ENCODE measurements around the gene B4GALT6.

B4GALT6 gene

GRCh38 chr18:31710826-31711225, 26.4 kb upstream of the B4GALT6 start:
- no peak overlapping the region for H2AFZ ChIP-seq (ENCODE audit: low read length)
- no peaks in the 10 kb centered on the region for H3F3A ChIP-seq (ENCODE audit: low read depth)
- no peaks in the 10 kb centered on the region for H4K20me1 ChIP-seq (ENCODE audit: insufficient read depth, low read length, poor library complexity, severe bottlenecking)
- H3K9me3 ChIP-seq (ENCODE audit: insufficient read depth, low read depth, low read length) = no peaks in the 10 kb centered on the region
- H3K36me3 ChIP-seq (ENCODE audit: insufficient read depth, low read length) = no peaks in the 10 kb centered on the region
- H3K4me1 ChIP-seq (ENCODE audit: insufficient read depth, low read length, poor library complexity, severe bottlenecking) = no peaks in the 10 kb centered on the region
- no peak overlapping the region for H3K4me3 ChIP-seq (ENCODE audit: low read length, poor library complexity, severe bottlenecking)
- H3K9me2 ChIP-seq (replicated peaks; ENCODE audit: low read depth, low read length) = no peaks in the 10 kb centered on the region
- no peaks in the 10 kb centered on the region for H3K79me2 ChIP-seq (ENCODE audit: insufficient read depth, low read length)
- TF ChIP-seq EZH2phosphoT487 (IDR thresholded peaks at IDR 0.05; ENCODE audit: borderline replicate concordance) (no peak), CTCF (conservative IDR thresholded peaks at IDR 0.05; ENCODE audit: low read length) (peak; percentile 47)
- no peaks in the 10 kb centered on the region for H3K27me3 ChIP-seq (ENCODE audit: insufficient read depth, low read length, poor library complexity, severe bottlenecking)
- H3K9ac ChIP-seq (ENCODE audit: low read depth, low read length, poor library complexity, severe bottlenecking) = no peak overlapping the region
- H3K4me2 ChIP-seq (ENCODE audit: low read depth, low read length, poor library complexity, severe bottlenecking) = no peak overlapping the region

- H3K9me3 ChIP-seq (ENCODE audit: insufficient read depth, low read depth, low read length) = no peaks in the 10 kb centered on the region
- no peaks in the 10 kb centered on the region for H3K9me2 ChIP-seq (replicated peaks; ENCODE audit: low read depth, low read length)
- TF ChIP-seq CTCF (conservative IDR thresholded peaks at IDR 0.05; ENCODE audit: low read length) = no peak
- no peak for TF ChIP-seq EZH2phosphoT487 (IDR thresholded peaks at IDR 0.05; ENCODE audit: borderline replicate concordance)
- H3F3A ChIP-seq (ENCODE audit: low read depth) = no peaks in the 10 kb centered on the region
- no peak overlapping the region for H3K4me3 ChIP-seq (ENCODE audit: low read length, poor library complexity, severe bottlenecking)
- H3K4me1 ChIP-seq (ENCODE audit: insufficient read depth, low read length, poor library complexity, severe bottlenecking) = no peaks in the 10 kb centered on the region
- no peaks in the 10 kb centered on the region for H4K20me1 ChIP-seq (ENCODE audit: insufficient read depth, low read length, poor library complexity, severe bottlenecking)
- no peaks in the 10 kb centered on the region for H3K79me2 ChIP-seq (ENCODE audit: insufficient read depth, low read length)
- H3K4me2 ChIP-seq (ENCODE audit: low read depth, low read length, poor library complexity, severe bottlenecking) = no peak overlapping the region
- no peaks in the 10 kb centered on the region for H3K36me3 ChIP-seq (ENCODE audit: insufficient read depth, low read length)
- H3K9ac ChIP-seq (ENCODE audit: low read depth, low read length, poor library complexity, severe bottlenecking) = no peak overlapping the region
- H3K27me3 ChIP-seq (ENCODE audit: insufficient read depth, low read length, poor library complexity, severe bottlenecking) = no peaks in the 10 kb centered on the region
- H2AFZ ChIP-seq (ENCODE audit: low read length) = no peak overlapping the region
Measured at GRCh38 chr18:31707815-31708214, 23.4 kb upstream of the B4GALT6 start.

- H4K20me1 ChIP-seq (ENCODE audit: insufficient read depth, low read length, poor library complexity, severe bottlenecking) = no peaks in the 10 kb centered on the region
- H2AFZ ChIP-seq (ENCODE audit: low read length) = peak overlapping the region; percentile 11; the same call in 1 of the 2 replicates
- H3K9me2 ChIP-seq (replicated peaks; ENCODE audit: low read depth, low read length) = no peaks in the 10 kb centered on the region
- no peaks in the 10 kb centered on the region for H3F3A ChIP-seq (ENCODE audit: low read depth)
- peaks cover 8% of the 10 kb centered on the region for H3K4me1 ChIP-seq (ENCODE audit: insufficient read depth, low read length, poor library complexity, severe bottlenecking)
- TF ChIP-seq CTCF (conservative IDR thresholded peaks at IDR 0.05; ENCODE audit: low read length) (no peak), EZH2phosphoT487 (IDR thresholded peaks at IDR 0.05; ENCODE audit: borderline replicate concordance) (no peak)
- peak overlapping the region; percentile 2 for H3K4me2 ChIP-seq (ENCODE audit: low read depth, low read length, poor library complexity, severe bottlenecking)
- no peak overlapping the region for H3K4me3 ChIP-seq (ENCODE audit: low read length, poor library complexity, severe bottlenecking)
- no peaks in the 10 kb centered on the region for H3K36me3 ChIP-seq (ENCODE audit: insufficient read depth, low read length)
- H3K79me2 ChIP-seq (ENCODE audit: insufficient read depth, low read length) = no peaks in the 10 kb centered on the region
- no peak overlapping the region for H3K9ac ChIP-seq (ENCODE audit: low read depth, low read length, poor library complexity, severe bottlenecking)
- H3K27me3 ChIP-seq (ENCODE audit: insufficient read depth, low read length, poor library complexity, severe bottlenecking) = no peaks in the 10 kb centered on the region
- H3K9me3 ChIP-seq (ENCODE audit: insufficient read depth, low read depth, low read length) = no peaks in the 10 kb centered on the region
Measured at GRCh38 chr18:31702449-31702848, 18.1 kb upstream of the B4GALT6 start.
